Thoracic aorta (tissue), 2 donors: ENCODE results near the gene SYNPO2. TPM values are rescaled to one million over a fixed set of nuclear protein-coding genes. Genes with fewer than 3 reads are reported as not detected.
"Not testable (repeated sequence)": the region's sequence is repeated elsewhere in the genome, so short reads cannot be mapped to it uniquely, and the experiment has no call there.

ENCODE experiments used
- ATAC-seq: fragments of 150-250 bp; one replicate; pipeline ENCODE4 v1.8.0; 2017; ENCODE audit warnings: low read depth; ENCODE audit not compliant: insufficient number of reproducible peaks, low FRiP score
- DNase-seq: peaks from one replicate; pipeline ENCODE4 v3.0.0-alpha.2; 2020; ENCODE audit warnings: low spot score
- H3K27ac ChIP-seq, 2 donors: fragments of 200-600 bp; sonication (generic); 1 replicate in 1 of 2; 2 replicates in 1 of 2; pipeline ENCODE4 v1.5.1; 2016; ENCODE audit warnings: mild to moderate bottlenecking in 2 of 2, moderate library complexity in 2 of 2
- H3K27me3 ChIP-seq: fragments of 200-600 bp; sonication (generic); replicated peaks from 2 replicates; pipeline ENCODE4 v1.6.0; 2016; ENCODE audit warnings: mild to moderate bottlenecking; ENCODE audit not compliant: insufficient read depth
- H3K36me3 ChIP-seq: fragments of 200-600 bp; sonication (generic); one replicate; pipeline ENCODE4 v1.5.1; 2016
- H3K4me1 ChIP-seq, 2 donors: fragments of 200-600 bp; sonication (generic); 1 replicate in 1 of 2; 2 replicates in 1 of 2; pipeline versions ENCODE4 v1.5.1 to v1.6.0; 2016; ENCODE audit warnings: low read depth in 2 of 2, mild to moderate bottlenecking in 1 of 2; ENCODE audit not compliant: control insufficient read depth in 1 of 2
- H3K4me3 ChIP-seq: fragments of 200-600 bp; sonication (generic); 2 replicates; pipeline ENCODE4 v1.5.1; 2016; ENCODE audit warnings: mild to moderate bottlenecking
- H3K9me3 ChIP-seq: fragments of 200-600 bp; sonication (generic); 2 replicates; pipeline ENCODE4 v1.5.1; 2016
- CTCF ChIP-seq: fragments of 200-600 bp; sonication (generic); IDR thresholded peaks from one replicate; pipeline ENCODE4 v1.5.1; 2019; ENCODE audit warnings: antibody characterized with exemption
- total RNA-seq, 2 donors: library from RNA; depleted of rRNA; stranded (reverse); fragments of >200 nt; gene quantifications; one replicate each; pipeline versions ENCODE4 v1.1.0 to v1.2.3, GENCODE V29; 2016

The SYNPO2 gene
- total RNA-seq, 2 donors from 2014 or later, result 264 to 313 TPM

DNA sequence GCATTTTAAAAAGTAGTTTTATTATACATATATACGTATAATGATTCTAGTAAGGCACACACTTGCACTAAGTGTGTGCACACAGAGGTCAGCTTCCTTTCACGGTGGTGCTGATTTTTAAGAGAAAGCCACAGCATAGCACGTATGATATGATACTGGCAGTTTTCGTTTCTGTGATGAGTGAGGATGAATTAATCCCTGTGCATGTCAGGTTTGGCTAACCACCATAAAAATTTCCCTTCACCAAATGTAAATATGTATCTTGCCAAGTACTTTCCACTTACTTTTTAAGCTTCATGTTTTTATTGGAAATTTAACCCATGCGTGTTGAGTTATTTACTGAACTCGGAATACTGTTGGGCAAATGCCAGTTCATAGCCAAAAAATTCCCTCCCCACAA is 84.6 kb downstream of the SYNPO2 start:
- peak overlapping the region; percentile 39 for H3K4me3 ChIP-seq
- H3K4me1 ChIP-seq, result peaks cover 37 to 81% of the 10 kb centered on the region in 2 donors
- no peaks in the 10 kb centered on the region for H3K36me3 ChIP-seq
- TF ChIP-seq CTCF, result no peak
- H3K27me3 ChIP-seq, result no peaks in the 10 kb centered on the region
- DNase-seq (no peak), ATAC-seq (no peak)
- H3K27ac ChIP-seq, result peak overlapping the region; percentile 80 to 84
- H3K9me3 ChIP-seq, result no peaks in the 10 kb centered on the region

GRCh38 chr4:118974758-118975157 is 86.1 kb downstream of the SYNPO2 start:
- Histone ChIP-seq H3K9me3 (no peaks in the 10 kb centered on the region), H3K36me3 (no peaks in the 10 kb centered on the region), H3K27ac (peak overlapping the region; percentile 80 to 84), H3K27me3 (no peaks in the 10 kb centered on the region), H3K4me1 (peaks cover 33 to 77% of the 10 kb centered on the region in 2 donors), H3K4me3 (no peak overlapping the region)
- ATAC-seq, result no peak
- no peak for DNase-seq
- no peak for TF ChIP-seq CTCF

DNA sequence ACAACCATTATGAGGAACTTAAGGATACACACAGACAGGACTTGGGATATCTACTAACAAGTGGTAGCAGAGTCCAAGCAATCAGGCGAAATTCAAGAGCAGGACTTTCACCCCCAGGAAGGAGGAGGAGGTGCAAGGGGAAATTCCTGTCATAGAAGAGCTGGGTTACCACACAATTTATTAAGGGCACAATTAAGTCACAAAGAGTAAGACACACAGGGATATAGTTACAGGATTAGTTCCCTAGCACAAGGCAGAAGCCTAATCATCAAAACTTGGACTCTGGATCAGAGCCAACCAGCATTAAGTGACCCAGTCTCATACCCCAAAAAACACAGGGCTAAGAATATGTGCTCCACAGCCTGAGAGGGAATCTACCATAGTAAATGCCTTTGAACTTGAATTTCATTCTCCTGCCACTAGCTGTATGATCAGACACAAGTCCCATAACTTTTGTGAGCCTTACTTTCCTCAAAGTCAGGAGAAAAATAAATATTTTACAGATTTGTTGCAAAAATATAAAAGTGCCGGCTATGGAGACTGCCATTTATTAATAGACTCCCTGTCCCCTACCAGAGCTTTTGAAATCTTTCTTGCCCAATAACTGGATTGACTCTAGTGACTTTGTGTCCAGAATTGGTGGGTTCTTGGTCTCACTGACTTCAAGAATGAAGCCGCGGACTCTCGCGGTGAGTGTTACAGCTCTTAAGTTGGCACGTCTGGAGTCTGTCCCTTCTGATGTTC is 87.0 kb downstream of the SYNPO2 start:
- no peaks in the 10 kb centered on the region for H3K27me3 ChIP-seq
- H3K36me3 ChIP-seq, result no peaks in the 10 kb centered on the region
- TF ChIP-seq CTCF, result no peak
- H3K9me3 ChIP-seq, result no peaks in the 10 kb centered on the region
- ATAC-seq (no peak), DNase-seq (no peak)
- peak overlapping the region; percentile 80 to 84 for H3K27ac ChIP-seq
- H3K4me3 ChIP-seq, result no peak overlapping the region
- H3K4me1 ChIP-seq, result peaks cover 30 to 77% of the 10 kb centered on the region in 2 donors

DNA sequence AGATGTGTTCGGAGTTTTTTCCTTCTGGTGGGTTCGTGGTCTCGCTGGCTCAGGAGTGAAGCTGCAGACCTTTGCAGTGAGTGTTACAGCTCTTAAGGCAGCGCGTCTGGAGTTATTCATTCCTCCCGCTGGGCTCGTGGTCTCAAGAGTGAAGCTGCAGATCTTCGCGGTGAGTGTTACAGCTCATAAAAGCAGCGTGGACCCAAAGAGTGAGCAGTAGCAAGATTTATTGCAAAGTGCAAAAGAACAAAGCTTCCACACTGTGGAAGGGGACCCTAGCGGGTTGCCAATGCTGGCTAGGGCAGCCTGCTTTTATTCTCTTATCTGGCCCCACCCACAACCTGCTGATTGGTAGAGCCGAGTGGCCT is 87.5 kb downstream of the SYNPO2 start:
- peak overlapping the region; percentile 80 to 84 for H3K27ac ChIP-seq
- H3K4me1 ChIP-seq, result peaks cover 30 to 77% of the 10 kb centered on the region in 2 donors
- not testable (repeated sequence) for H3K9me3 ChIP-seq, DNase-seq, ATAC-seq, H3K27me3 ChIP-seq, H3K36me3 ChIP-seq, H3K4me3 ChIP-seq

DNA sequence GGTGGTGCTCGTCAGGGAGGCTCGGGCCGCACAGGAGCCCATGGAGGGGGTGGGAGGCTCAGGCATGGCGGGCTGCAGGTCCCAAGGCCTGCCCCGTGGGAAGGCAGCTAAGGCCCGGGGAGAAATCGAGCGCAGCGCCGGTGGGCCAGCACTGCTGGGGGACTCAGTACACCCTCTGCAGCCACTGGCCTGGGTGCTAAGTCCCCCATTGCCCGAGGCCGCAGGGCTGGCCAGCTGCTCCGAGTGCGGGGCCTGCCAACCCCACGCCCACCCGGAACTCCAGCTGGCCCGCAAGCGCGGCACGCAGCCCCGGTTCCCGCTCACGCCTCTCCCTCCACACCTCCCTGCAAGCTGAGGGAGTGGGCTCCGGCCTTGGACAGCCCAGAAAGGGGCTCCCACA is 88.4 kb downstream of the SYNPO2 start:
- ATAC-seq, DNase-seq, H3K27me3 ChIP-seq, H3K9me3 ChIP-seq, H3K27ac ChIP-seq, H3K36me3 ChIP-seq, H3K4me3 ChIP-seq: not testable (repeated sequence)
- H3K4me1 ChIP-seq, result peaks cover 28 to 77% of the 10 kb centered on the region in 2 donors

DNA sequence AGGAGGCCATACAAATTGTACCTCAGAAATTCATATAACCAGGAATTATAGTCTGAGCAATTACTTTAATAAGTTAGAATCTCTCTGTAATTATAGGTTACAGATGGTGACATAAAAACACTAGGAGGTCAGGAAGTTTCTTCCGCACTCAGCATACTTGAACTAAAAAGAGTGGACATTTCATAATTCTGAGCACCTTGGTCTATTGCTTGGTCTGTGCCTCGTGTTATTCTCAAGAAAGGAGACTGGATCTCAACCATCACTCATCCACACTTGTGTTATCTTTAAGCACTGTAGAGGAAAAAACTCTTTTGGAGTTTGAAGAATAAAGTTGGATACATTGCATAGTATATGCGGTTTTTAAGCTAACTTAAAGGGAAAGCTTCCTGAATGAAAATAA is 91.1 kb downstream of the SYNPO2 start:
- H3K4me1 ChIP-seq, result peaks cover 19 to 78% of the 10 kb centered on the region in 2 donors
- H3K36me3 ChIP-seq, result no peaks in the 10 kb centered on the region
- no peak overlapping the region for H3K4me3 ChIP-seq
- no peaks in the 10 kb centered on the region for H3K27me3 ChIP-seq
- H3K27ac ChIP-seq, result peak overlapping the region in 1 of 2 donors; percentile 96
- H3K9me3 ChIP-seq, result no peaks in the 10 kb centered on the region
- ATAC-seq (no peak), DNase-seq (no peak)
- TF ChIP-seq CTCF, result no peak
